NT2/D1 (cell line): ENCODE results near the gene PKMYT1.

ENCODE experiments used
- SUZ12 ChIP-seq: IDR thresholded peaks from 2 replicates; pipeline ENCODE4 v1.6.1; 2011; ENCODE audit not compliant: insufficient read length, insufficient read depth; ENCODE audit errors: extremely low read depth
- YY1 ChIP-seq: IDR thresholded peaks from 2 replicates; pipeline ENCODE4 v1.6.1; 2011; ENCODE audit not compliant: insufficient read length, insufficient read depth
- ZNF274 ChIP-seq: IDR thresholded peaks from 2 replicates; pipeline ENCODE4 v1.6.1; 2011; ENCODE audit warnings: mild to moderate bottlenecking, low read depth, low read length

GRCh38 chr16:2927010-2927646 lies 53.1 kb downstream of the PKMYT1 start:
- TF ChIP-seq SUZ12 (no peak), YY1 (no peak), ZNF274 (no peak)
